Right renal cortex interstitium (tissue), 3 donors: ENCODE results near the gene BCL11B. TPM values are rescaled to one million over a fixed set of nuclear protein-coding genes. Genes with fewer than 3 reads are reported as not detected.

Source experiments
- DNase-seq, 3 donors: peaks; one replicate each; pipeline ENCODE4 v3.0.0-alpha.2; 2013; ENCODE audit warnings: low read depth in 3 of 3, low spot score in 2 of 3
- polyA plus RNA-seq, 3 donors: library from polyadenylated mRNA; unstranded; fragments of 120-200 nt; gene quantifications; one replicate each; pipeline ENCODE4 v1.2.1, GENCODE V29; 2013; ENCODE audit not compliant: insufficient read length in 3 of 3

Gene BCL11B
- polyA plus RNA-seq, 3 donors = 2.0 to 2.3 (median 2.1) TPM

- no peak for DNase-seq
Measured at GRCh38 chr14:99256483-99256874, 15.5 kb downstream of the BCL11B start.

GRCh38 chr14:99255621-99256482 is 16.1 kb downstream of the BCL11B start:
- no peak for DNase-seq

GRCh38 chr14:99254328-99255009 is 17.5 kb downstream of the BCL11B start:
- no peak for DNase-seq

- no peak for DNase-seq
Measured at GRCh38 chr14:99253890-99254289, 18.1 kb downstream of the BCL11B start.

GRCh38 chr14:99252940-99253868 is 18.8 kb downstream of the BCL11B start:
- DNase-seq = no peak

GRCh38 chr14:99252443-99252939 is 19.5 kb downstream of the BCL11B start:
- DNase-seq = no peak

GRCh38 chr14:99251721-99252120 is 20.3 kb downstream of the BCL11B start:
- no peak for DNase-seq

- no peak for DNase-seq
Measured at GRCh38 chr14:99250636-99251208, 21.3 kb downstream of the BCL11B start.

- no peak for DNase-seq
Measured at GRCh38 chr14:99249389-99249788, 22.6 kb downstream of the BCL11B start.

GRCh38 chr14:99248761-99249171 is 23.2 kb downstream of the BCL11B start:
- DNase-seq = no peak

- no peak for DNase-seq
Measured at GRCh38 chr14:99247772-99248171, 24.2 kb downstream of the BCL11B start.

GRCh38 chr14:99247101-99247729 is 24.8 kb downstream of the BCL11B start:
- no peak for DNase-seq

GRCh38 chr14:99246536-99247097 is 25.4 kb downstream of the BCL11B start:
- DNase-seq = no peak

GRCh38 chr14:99245564-99246511 is 26.2 kb downstream of the BCL11B start:
- DNase-seq = no peak

GRCh38 chr14:99244941-99245563 is 26.9 kb downstream of the BCL11B start:
- no peak for DNase-seq

- DNase-seq = no peak
Measured at GRCh38 chr14:99244367-99244901, 27.6 kb downstream of the BCL11B start.

GRCh38 chr14:99242816-99243721 is 28.9 kb downstream of the BCL11B start:
- DNase-seq = no peak
